ENCODE results near the gene IL1RAPL1. TPM values are rescaled to one million over a fixed set of nuclear protein-coding genes. Genes with fewer than 3 reads are reported as not detected.
"Not testable (repeated sequence)": the region's sequence is repeated elsewhere in the genome, so short reads cannot be mapped to it uniquely, and the experiment has no call there.

IL1RAPL1 gene
- total RNA-seq, 4 donors from 2014 or later = 0.16 to 0.46 TPM; not detected in 2

GRCh38 chrX:28787206-28787605 is 200.0 kb downstream of the IL1RAPL1 start:
- intact Hi-C loops (cut with DNase I; ENCODE audit: low total_unique reads) (no loop called here), in situ Hi-C loops (cut with MboI; ENCODE audit: low sequenced_read_pairs in 4 of 4) (loop anchor here in 1 of 4 donors (25.0 kb wide), 1 partner anchor 100 kb away; no protein-coding TSS in a partner anchor)
- ATAC-seq (no peak), DNase-seq (no peak)
- TF ChIP-seq CTCF (IDR thresholded peaks at IDR 0.05 in 4 of 5, conservative IDR thresholded peaks at IDR 0.05 in 1 of 5) = no peak
- TF ChIP-seq POLR2A (IDR thresholded peaks at IDR 0.05) = no peak
- H3K27ac ChIP-seq = no peak overlapping the region
- H3K9me3 ChIP-seq = peaks cover 0 to 3% (median 3%) of the 10 kb centered on the region in 3 donors
- no peaks in the 10 kb centered on the region for H3K36me3 ChIP-seq
- no peaks in the 10 kb centered on the region for H3K4me1 ChIP-seq
- H3K4me3 ChIP-seq = no peak overlapping the region
- H3K27me3 ChIP-seq = no peaks in the 10 kb centered on the region

- H3K9me3 ChIP-seq; in situ Hi-C loops (cut with MboI; ENCODE audit: low sequenced_read_pairs in 4 of 4); intact Hi-C loops (cut with DNase I; ENCODE audit: low total_unique reads); H3K4me1 ChIP-seq; H3K27me3 ChIP-seq; ATAC-seq; H3K27ac ChIP-seq; DNase-seq; H3K36me3 ChIP-seq; H3K4me3 ChIP-seq: not testable (repeated sequence)
These were observed 213.4 kb downstream of the IL1RAPL1 start for GRCh38 chrX:28800671-28801070.

GRCh38 chrX:28802625-28803024 is 215.4 kb downstream of the IL1RAPL1 start:
- no peaks in the 10 kb centered on the region for H3K27me3 ChIP-seq
- no peak for DNase-seq
- intact Hi-C loops (cut with DNase I; ENCODE audit: low total_unique reads) (no loop called here), in situ Hi-C loops (cut with MboI; ENCODE audit: low sequenced_read_pairs in 4 of 4) (no loop called here)
- H3K4me3 ChIP-seq = no peak overlapping the region
- H3K9me3 ChIP-seq = no peaks in the 10 kb centered on the region
- H3K36me3 ChIP-seq = no peaks in the 10 kb centered on the region
- no peak for ATAC-seq
- no peak for TF ChIP-seq POLR2A (IDR thresholded peaks at IDR 0.05)
- no peak for TF ChIP-seq CTCF (IDR thresholded peaks at IDR 0.05 in 4 of 5, conservative IDR thresholded peaks at IDR 0.05 in 1 of 5)
- H3K27ac ChIP-seq = no peak overlapping the region
- H3K4me1 ChIP-seq = no peaks in the 10 kb centered on the region

GRCh38 chrX:28835991-28836390 is 248.7 kb downstream of the IL1RAPL1 start:
- H3K36me3 ChIP-seq = no peaks in the 10 kb centered on the region
- no peaks in the 10 kb centered on the region for H3K4me1 ChIP-seq
- H3K9me3 ChIP-seq = no peaks in the 10 kb centered on the region
- DNase-seq (no peak), ATAC-seq (no peak)
- H3K4me3 ChIP-seq = no peak overlapping the region
- H3K27ac ChIP-seq = no peak overlapping the region
- in situ Hi-C loops (cut with MboI; ENCODE audit: low sequenced_read_pairs in 4 of 4) = no loop called here
- no peaks in the 10 kb centered on the region for H3K27me3 ChIP-seq
- TF ChIP-seq POLR2A (IDR thresholded peaks at IDR 0.05) = no peak
- TF ChIP-seq CTCF (IDR thresholded peaks at IDR 0.05 in 4 of 5, conservative IDR thresholded peaks at IDR 0.05 in 1 of 5) = no peak
- intact Hi-C loops (cut with DNase I; ENCODE audit: low total_unique reads) = no loop called here

- Histone ChIP-seq H3K4me1 (no peaks in the 10 kb centered on the region), H3K27me3 (no peaks in the 10 kb centered on the region), H3K4me3 (no peak overlapping the region), H3K9me3 (no peaks in the 10 kb centered on the region), H3K36me3 (no peaks in the 10 kb centered on the region), H3K27ac (no peak overlapping the region)
- DNase-seq = no peak
- no peak for ATAC-seq
- in situ Hi-C loops (cut with MboI; ENCODE audit: low sequenced_read_pairs in 4 of 4) = no loop called here
- no peak for TF ChIP-seq CTCF (IDR thresholded peaks at IDR 0.05 in 4 of 5, conservative IDR thresholded peaks at IDR 0.05 in 1 of 5)
- TF ChIP-seq POLR2A (IDR thresholded peaks at IDR 0.05) = no peak
- intact Hi-C loops (cut with DNase I; ENCODE audit: low total_unique reads) = no loop called here
These were observed 256.6 kb downstream of the IL1RAPL1 start for GRCh38 chrX:28843817-28844216.

Data from gastrocnemius medialis (tissue), 4 donors.